HG02798 (cell line): ENCODE measurements around the gene ITGB4.

Experiments used
- ATAC-seq: cut with Tn5 transposase; IDR thresholded peaks from one replicate; pipeline ENCODE4 v1.9.1; 2021; ENCODE audit warnings: mild to moderate bottlenecking; ENCODE audit not compliant: unreplicated experiment, poor library complexity

The ITGB4 gene

DNA sequence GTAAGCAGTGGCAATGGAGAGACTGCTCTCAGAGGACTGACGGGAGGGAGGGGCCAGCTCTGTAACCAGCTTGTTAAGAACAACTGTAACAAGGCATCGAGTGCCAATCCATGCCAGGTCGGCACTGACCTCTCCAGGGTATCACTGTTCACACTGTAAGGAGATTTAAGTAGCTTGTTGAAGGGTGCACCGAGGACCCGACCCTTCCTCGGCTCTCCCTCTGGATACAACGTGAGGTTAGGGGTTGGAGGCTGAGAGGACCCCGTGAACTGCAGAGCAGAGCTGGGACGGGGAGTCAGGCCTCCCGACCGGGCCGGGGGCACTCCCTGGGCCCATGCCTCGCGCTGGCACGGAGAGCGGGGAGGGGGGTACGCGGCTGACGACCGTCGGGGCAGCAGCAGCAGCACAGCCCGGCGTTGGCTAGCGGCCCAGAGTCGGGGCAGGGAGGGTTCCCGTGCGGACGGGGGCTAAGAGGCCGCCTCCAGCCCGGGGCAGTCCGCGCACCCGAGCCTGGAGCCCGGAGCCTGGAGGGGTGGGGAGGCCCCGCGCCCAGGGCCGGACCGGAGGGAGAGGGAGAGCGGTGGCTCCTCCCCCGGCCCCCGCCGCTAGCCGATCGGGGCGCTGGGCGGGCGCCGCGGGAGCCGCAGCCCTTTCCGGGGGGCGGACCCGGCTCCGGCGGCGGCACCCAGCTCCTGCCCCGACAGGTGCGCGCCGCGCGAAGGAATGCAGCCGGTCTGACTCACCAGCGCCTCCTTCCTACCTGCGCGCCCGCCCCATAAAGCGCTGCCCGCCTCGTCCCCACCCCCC lies at the start of gene ITGB4:
Gene ITGB4, plus strand, starts transcription at position 804 of the 807 bp plus-strand sequence. CDS start 3,245 bp downstream, outside the sequence.
- no peak for ATAC-seq

DNA sequence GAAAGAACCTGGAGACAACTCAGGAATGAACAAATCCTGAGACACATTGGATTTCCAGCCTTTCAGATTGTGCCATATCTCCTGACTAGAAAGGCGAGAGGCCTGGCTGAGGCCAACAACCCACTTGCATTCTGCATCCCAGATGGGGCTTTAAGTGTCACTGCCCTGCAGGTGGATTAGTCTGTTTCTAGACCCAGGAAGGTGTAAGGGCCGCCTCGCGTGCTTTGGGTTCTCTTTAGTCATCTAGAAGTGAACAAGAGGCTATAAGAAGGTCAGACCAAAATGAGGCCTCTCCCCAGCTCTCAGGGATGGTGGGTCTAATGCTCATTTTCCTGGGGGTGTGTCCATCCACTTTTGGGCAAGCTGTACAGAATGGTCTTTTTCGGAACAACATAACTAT lies 49.2 kb upstream of the ITGB4 start:
- ATAC-seq: no peak

DNA sequence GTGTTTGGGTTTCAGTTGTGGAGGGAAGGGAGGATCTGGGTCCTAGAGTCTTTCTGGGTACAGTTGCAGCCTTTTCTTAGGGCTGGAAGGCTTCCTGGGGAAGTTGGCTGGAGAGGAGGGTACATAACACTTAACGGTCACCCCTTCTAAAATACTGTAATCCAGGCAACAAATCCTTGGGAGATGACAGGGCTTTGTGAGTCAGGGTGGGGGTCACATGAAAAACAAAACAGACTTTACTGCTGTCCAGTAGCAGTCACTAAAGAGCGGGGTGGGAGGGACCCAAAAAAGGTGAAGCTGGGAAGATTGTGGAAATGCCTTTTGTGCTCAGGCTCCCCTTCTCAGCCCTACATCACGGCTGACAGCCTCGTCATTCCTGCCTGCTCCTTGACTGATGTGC lies 47.8 kb upstream of the ITGB4 start:
- ATAC-seq: no peak

DNA sequence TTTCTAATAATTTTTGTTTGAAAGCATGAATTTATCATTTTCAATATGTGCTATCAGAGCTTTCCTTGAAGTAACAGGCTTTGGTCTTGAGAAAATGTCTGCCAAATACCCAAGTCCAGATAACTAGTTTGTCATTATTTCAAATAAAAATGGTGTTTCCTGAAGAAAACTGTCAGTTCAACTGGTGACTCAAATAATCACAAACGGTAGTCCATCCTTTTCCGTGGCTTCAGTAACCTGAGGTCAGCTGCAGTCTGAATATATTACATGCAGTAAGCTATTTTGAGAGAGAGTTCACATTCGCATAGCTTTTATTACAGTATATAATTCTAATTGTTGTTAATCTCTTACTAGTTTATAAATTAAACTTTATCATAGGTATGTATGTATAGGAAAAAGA lies 44.8 kb upstream of the ITGB4 start:
- ATAC-seq: no peak

DNA sequence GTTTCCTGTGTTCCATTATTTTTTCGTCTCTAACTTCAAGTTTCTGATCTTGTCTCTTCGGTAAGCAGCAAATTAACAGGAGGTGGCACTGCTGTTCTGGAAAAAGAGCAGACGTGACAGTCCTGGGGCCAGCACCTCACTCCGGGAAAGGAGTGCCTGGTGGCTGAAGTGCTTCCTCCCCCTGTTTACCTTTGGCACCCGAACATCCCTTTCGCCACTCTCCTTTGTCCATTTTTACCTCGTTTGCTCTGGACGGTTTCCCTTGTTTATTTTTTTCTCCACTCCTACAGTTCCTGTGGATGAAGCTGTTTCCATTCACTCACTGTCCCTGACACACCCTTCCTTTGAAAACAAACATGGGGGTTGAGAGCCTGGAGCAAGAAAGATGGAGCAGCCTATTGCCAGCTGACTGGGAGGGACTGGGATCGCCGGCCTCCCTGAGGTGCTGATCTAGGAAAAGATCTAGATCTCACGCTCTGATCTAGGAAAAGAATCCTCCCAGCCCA lies 41.5 kb upstream of the ITGB4 start:
- no peak for ATAC-seq

DNA sequence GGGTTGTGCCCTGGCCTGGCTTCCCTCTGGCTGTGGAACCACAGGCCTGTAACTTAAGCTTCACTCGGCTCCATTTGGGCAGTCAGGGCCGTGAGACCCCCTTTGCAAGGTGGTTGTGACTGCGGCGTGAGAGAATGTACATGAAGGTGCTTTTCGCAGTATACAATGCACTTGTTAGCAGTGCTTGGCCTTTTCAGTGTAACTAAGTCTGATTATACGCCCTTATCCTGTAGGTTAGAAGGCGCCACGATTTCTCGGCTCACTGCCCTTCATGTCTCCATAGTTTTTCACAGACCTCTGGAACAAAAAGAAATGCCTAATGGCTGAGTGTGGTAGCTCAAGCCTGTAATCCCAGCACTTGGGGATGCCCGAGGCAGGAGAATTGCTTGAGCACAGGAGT lies 40.8 kb upstream of the ITGB4 start:
- no peak for ATAC-seq

DNA sequence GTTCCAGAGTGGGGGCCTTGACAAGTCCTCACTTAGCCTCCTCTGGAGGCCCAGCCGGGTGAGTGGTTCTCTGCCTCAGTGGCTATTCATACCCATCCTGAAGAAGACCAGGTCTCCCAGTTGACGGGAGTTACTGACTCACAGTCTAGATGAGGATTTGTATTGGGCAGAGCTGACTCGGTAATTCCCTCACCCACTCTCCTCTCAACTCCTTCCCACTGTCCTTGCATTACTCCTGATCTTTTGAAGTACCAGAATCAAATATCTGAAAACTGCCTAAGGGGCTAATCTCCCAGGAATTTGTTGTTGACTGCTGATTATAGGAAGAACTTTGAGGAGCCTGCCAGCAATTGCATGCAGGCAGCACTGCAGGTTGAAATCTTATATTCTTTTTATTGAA lies 40.0 kb upstream of the ITGB4 start:
- no peak for ATAC-seq

DNA sequence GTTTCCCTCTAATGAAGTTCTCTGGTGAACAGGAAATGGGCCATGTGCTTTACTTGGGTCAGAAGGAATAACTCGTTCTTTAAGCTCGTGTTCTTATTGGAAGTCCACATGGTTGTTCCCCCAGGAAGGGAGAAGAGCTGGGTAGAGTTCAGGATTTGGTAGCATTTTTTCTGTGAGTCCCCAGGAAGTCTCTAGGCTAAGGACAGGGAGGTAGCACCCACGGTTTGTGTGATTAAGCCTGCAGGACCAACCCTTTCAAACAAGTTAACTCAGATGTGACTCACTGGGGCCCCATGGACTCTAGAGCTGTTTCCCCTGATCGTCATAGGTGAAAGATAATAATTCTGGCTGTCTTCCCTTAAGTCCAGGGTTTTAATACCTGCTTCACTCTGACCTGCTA lies 37.7 kb upstream of the ITGB4 start:
- no peak for ATAC-seq

DNA sequence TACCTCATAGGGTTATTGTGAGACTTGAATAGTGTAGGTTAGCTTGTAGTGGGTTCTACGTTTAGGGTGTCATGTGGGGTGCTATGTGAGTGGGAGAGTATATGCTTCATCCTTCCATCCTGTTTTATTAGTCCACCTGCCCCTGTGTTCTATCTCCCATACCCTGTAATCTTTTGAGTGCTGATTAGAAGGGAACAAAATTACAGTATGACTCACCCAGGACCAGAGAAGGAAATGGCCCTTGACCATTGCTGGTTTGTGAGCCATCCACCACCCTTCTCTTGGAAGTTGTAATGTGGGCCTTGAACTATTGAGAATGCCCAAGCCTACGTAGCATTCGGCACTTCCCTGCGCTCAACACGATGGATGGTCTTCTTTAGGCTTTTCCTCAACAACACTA lies 37.0 kb upstream of the ITGB4 start:
- no peak for ATAC-seq

DNA sequence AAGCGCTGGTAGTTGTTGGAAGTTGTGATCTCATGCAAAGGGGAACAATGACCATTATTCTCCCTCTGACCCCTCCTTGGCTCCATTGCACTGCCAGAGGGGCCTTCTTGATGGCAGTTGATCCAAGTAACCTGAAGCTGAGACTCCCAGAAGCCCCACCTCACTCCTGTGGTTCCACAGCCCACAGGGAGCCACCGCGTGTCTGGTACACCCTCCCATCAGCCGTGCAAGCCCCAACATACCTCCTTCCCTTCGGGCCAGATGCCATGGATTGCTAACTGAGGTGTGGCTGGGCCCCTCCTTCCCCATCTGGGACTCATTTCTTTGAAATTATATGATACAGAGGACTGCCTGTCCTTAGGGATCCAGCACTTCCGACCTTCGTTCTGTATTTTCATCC lies 36.3 kb upstream of the ITGB4 start:
- ATAC-seq: no peak

DNA sequence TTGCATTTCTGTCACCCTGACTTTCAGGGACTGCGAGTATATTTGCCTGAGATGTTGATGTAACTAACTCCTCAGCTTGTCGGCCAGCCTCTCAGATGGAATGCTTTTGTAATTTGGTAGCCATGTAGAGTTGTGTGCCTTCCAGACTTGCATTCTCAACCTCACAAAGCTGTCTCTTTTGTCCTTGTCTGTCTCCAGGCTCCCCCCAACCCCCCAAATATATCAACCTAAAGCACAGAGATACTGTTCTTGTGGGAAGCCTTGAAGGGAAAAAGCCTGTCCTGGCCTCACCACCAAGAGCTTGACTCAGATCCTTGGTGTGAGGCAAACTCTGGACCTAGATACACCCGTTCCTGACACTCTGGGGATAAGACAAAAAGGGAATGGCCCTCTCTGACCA lies 35.8 kb upstream of the ITGB4 start:
- ATAC-seq: no peak

DNA sequence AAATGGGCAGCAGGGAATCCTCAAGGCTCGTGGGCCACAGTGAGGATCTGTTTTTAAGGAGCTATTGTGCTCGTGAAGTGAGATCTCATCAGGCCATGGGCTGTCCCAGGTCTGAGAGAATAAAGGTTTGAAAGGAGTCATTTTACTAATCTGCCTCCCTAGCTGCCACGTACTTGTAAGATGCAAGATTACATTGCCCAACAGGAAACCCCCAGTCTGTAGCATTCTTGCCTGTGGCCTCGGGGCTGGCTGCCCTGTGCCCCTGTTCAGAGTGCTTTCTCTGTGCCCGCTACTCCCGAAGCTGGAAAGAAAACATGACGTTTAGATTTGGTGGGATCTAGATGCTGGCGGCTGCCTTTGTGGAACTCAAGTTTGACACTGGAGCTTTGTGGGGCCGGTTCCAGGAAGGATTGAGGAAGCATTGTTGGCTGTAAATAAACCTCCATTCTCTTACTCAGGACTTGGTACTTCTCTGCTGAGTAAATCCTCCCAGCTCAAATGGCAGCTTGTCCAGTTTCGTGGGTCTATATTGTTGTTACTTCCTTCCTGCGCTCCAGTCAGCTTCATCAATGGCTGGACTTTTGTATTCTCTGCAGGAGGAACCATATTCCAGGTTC lies 32.9 kb upstream of the ITGB4 start:
- ATAC-seq: no peak

DNA sequence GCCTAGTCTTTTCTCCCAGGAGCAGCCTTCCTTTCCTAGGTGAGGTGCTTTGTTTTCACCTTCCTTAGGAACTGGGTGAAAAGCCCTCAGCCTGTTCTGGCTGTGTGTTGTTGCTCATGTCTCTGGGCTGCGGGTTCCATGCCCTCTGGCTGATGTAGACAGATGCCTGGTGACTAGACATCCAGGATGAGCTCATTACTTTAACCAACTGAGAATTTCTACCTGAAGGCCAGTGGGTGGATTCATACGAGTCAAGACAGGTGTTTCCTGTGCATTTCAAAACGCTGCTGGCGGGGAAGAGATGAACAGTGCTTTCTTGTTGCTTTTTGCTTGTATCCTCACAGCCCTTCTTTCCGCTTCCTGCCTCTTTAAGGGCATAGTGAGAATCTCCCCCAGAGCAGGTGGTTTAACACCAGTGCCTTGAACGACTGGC lies 31.8 kb upstream of the ITGB4 start:
- ATAC-seq: no peak

DNA sequence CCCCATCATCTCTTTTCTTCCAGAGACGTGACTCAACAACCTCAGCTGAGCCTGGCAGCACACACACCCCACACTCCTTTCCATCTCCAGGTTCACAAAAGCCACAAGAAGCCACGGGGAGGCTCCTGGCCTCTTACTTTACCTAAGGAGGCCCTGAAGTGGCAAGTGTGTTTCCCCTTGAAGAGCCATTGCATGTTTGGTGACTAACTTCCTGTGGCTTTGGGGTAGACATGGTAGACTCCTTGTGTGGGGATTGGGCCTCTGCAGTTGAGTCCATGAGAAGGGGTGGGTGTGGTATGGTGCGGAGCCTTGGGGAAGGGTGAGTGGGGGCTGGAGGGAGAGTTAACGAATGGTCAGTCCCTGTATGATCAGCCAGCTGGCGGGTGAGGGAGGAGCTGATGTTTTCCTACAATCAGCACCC lies 29.9 kb upstream of the ITGB4 start:
- ATAC-seq: no peak

DNA sequence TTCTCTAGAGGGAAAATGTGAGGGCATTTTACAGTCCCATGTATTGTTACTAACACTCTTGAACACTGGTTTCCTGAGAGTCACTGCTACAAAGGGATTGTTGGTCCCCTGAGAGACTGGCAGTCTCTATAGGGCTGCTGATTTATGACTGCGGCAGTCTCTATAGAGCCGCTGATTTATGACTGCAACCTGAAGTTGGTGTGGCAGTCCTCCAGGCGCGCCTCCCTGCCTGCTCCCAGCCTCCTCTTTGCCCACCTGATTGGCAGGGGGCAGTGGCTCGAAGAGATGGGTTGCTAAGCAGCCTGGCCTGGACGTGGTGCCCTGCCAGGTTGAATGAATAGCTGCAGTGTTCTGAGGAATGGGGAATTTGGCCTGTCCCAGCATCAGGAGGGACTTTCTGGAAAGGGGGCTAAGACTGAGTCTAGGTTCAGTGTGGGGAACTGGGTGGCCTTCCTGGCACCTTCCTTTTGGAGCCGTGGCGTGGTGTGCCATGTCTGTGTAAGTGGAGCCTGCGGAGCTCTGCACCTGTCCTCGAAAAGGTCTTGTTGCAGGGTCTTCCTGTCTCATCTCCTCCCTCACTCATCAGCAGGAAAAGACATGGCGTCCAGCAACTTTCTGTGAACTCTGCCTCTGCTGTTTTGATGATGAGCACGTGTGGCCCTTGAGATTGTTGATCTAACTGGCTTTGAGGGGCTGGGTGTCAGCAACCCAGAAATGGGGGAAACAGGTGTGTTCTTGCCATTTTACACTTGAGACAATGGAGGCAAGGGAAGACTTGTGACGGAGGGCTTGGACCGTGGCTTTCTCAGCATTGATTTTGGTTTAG lies 29.2 kb upstream of the ITGB4 start:
- no peak for ATAC-seq

DNA sequence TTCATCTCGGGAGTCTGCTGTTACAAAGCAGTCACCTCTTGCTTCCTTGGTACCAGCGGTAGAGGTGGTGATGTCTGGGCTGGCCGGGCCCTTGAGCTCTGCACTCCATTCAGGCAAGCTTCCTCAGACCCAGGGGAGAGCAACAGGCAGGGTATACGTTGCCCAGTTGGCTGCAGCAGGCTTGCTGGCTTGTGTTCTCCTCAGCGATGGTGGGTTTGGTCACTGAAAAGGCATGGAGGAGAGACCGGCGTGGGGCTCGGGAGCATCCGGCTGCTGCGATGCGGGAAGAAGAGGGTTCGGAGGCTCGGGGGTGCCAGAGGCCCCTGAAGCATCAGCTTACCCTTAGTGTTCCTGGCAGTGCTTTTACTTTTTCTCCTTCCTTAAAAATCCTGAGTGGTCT lies 28.3 kb upstream of the ITGB4 start:
- no peak for ATAC-seq

DNA sequence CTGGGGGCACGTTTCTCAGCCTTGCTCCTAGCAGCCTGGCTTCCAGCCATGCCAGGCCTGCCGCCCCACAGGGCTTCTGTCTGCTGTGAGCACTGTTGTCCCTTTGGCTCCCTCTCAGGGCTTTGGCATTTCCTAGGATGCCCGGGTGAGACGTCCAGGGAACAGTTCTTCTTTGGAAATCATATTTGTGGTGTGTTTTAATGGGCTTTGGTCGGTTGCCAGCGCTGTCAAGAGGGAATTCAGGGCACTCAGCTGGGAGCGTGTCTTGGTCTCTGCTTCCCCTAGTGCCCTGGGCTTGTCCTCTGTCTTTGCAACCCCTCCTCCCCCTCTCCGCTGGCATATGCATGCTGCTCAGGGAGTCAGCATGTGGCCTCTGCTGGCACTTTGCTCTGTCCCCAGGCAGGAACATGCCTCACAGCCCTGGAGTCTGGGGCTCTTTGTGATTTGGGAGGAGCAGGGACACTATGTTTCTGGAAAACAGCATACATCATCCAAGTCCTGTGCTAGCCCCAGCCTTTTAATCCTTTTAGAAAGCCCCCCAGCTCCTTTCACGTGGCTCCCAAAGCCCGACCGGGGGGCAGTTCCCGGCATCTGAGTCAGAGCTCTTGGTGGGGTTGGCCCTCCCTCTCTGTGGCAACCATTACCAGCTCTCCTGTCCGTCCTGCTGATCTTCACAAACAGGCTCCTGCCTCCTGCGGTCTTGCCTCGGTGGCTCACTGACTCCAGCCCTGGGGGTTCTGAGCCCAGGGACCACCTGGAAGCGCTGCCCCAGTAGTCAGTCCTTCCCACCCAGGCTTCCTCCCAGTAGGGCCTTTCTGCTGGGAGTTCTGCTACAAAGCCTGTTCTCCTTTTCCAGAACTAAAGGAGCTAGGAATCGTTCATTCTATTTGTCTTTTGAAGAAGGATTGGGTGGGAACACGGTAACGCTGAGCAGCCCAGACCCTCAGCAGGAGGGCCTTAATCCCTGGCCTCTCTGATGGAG lies 27.5 kb upstream of the ITGB4 start:
- no peak for ATAC-seq

DNA sequence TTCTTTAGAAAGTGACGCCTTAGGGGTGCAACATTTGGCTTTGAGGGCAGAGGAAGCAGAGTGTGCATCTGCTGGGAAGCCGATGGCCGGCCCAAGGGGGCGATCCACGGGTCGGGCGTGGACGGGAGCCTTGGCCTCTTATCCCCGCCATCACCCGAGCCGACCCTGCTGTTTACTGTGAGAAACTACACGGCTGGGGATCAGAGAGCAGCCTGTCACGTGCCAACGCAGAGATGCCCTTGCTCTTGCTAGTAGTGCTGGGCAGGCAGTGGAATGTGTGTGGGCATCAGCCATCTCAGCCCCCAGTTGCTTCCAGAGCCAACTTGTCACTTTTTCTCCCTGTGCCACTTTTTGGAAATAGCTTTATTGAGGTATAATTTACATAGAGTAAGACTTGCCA lies 26.7 kb upstream of the ITGB4 start:
- no peak for ATAC-seq

DNA sequence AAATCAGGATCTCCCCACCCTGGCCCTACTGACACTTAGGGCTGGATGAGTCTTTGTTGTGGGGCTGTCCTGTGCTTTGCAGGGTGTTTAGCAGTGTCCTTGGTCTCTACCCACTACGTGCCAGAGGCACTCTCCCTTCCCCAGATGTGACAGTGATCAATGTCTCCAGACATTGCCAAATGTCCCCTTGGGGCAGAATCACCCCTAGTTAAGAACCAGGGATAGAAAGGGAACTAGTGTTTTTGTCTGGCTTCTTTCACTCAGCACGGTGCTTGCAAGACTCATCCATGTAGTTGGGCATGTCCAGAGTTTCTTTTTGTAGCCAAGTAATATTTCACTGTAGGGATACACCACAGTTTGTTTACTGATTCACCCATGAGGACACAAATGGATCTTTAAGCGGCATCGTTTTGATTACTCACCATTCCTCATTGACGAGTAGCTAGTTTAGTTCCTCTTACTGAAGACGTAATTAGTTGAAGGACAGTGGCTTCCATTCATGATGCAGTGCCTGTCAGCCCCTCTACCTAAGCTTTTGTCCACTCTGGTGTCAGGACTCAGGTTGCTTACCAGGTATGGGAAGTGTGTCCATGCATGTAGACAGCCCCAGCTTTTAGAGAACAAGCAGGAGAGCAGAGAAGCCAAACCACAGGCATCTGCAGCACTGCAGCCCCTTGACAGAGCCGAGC lies 26.0 kb upstream of the ITGB4 start:
- no peak for ATAC-seq
